HepG2 (cell line): ENCODE measurements around the gene BIK. TPM values are rescaled to one million over a fixed set of nuclear protein-coding genes. Genes with fewer than 3 reads are reported as not detected.

ENCODE experiments used
- CEBPZ ChIP-seq: IDR thresholded peaks from 2 replicates; pipeline ENCODE4 v1.6.1; 2012; ENCODE audit warnings: low read length, improper control_type of control experiment
- HMGXB4 ChIP-seq, 2 experiments: sonication (generic) in 1 of 2; formaldehyde crosslinking in 1 of 2; IDR thresholded peaks; 2 replicates each; pipeline versions ENCODE4 v1.4.0 to v1.6.1; 2018 to 2020; ENCODE audit warnings: missing genetic modification reagents in 2 of 2, borderline replicate concordance in 1 of 2, low read depth in 1 of 2, mild to moderate bottlenecking in 1 of 2, missing biosample characterization in 1 of 2
- SKIL ChIP-seq: sonication (generic); formaldehyde crosslinking; IDR thresholded peaks from 2 replicates; pipeline ENCODE4 v1.8.0; 2022; ENCODE audit warnings: missing genetic modification reagents, mild to moderate bottlenecking, moderate library complexity, borderline replicate concordance
- TBX2 ChIP-seq: sonication (generic); formaldehyde crosslinking; IDR thresholded peaks from 2 replicates; pipeline ENCODE4 v1.5.0; 2020; ENCODE audit warnings: missing genetic modification reagents, mild to moderate bottlenecking, borderline replicate concordance
- ZBTB25 ChIP-seq: IDR thresholded peaks from 2 replicates; pipeline ENCODE4 v1.6.1; 2018; ENCODE audit warnings: missing genetic modification reagents
- ZFYVE20 ChIP-seq: sonication (generic); formaldehyde crosslinking; IDR thresholded peaks from 2 replicates; pipeline ENCODE4 v1.8.0; 2023; ENCODE audit warnings: low read depth, mild to moderate bottlenecking, moderate library complexity, missing genetic modification reagents, borderline replicate concordance
- ZHX2 ChIP-seq, 2 experiments: sonication (generic) in 1 of 2; formaldehyde crosslinking in 1 of 2; IDR thresholded peaks; 2 replicates each; pipeline versions ENCODE4 v1.6.1 to v1.9.0; 2014 to 2022; ENCODE audit warnings: antibody characterized with exemption in 1 of 2, borderline replicate concordance in 1 of 2, inconsistent platforms in 1 of 2, low read depth in 1 of 2, missing genetic modification reagents in 1 of 2
- ZKSCAN5 ChIP-seq: sonication (generic); formaldehyde crosslinking; IDR thresholded peaks from 2 replicates; pipeline ENCODE4 v1.5.1; 2020; ENCODE audit warnings: mild to moderate bottlenecking, missing genetic modification reagents
- ZMYM3 ChIP-seq: sonication (generic); formaldehyde crosslinking; IDR thresholded peaks from 2 replicates; pipeline ENCODE4 v1.5.1; 2020; ENCODE audit warnings: mild to moderate bottlenecking, missing genetic modification reagents
- ZNF260 ChIP-seq: sonication (generic); formaldehyde crosslinking; IDR thresholded peaks from 2 replicates; pipeline ENCODE4 v1.4.0; 2020; ENCODE audit warnings: missing genetic modification reagents, low read depth, mild to moderate bottlenecking, borderline replicate concordance
- ZNF556 ChIP-seq: sonication (generic); formaldehyde crosslinking; IDR thresholded peaks from 2 replicates; pipeline ENCODE4 v1.4.0; 2020; ENCODE audit warnings: mild to moderate bottlenecking, missing genetic modification reagents, borderline replicate concordance
- polyA plus RNA-seq, 8 experiments: library from polyadenylated mRNA; depleted of rRNA in 3 of 8; stranded (reverse) in 7 of 8; unstranded in 1 of 8; fragments of >200 nt; fragmentation: Illumina TruSeq in 4 of 8; extraction: Trizol in 4 of 8; gene quantifications; 2 replicates each; pipeline versions ENCODE4 v1.2.1 to v1.2.3, GENCODE V29; 2011 to 2016; ENCODE audit warnings: low read depth in 4 of 8, missing spikeins in 1 of 8, mixed read lengths in 1 of 8; ENCODE audit not compliant: insufficient read depth in 1 of 8
- total RNA-seq, 5 experiments: library from RNA; depleted of rRNA; stranded (reverse); fragments of >200 nt; fragmentation: Illumina TruSeq; extraction: Trizol; gene quantifications; 2 replicates each; pipeline ENCODE4 v1.2.3, GENCODE V29; 2016; ENCODE audit warnings: low read depth in 1 of 5

The BIK gene
- total and polyA plus RNA-seq, 2 of the 13 experiments (the other 11 are each of a cell fraction or from before 2014, with no cell fraction given), result 0.54 to 0.80 TPM

- TF ChIP-seq ZNF556 (peak; percentile 66), TBX2 (CRISPR knock-in tag) (peak; percentile 85; the same call in 1 of the 2 replicates), ZHX2 (IDR thresholded peaks at IDR 0.05; ENCODE audit: low read depth) (peak; percentile 64; the same call in 1 of the 2 replicates), ZHX2 (CRISPR knock-in tag; IDR thresholded peaks at IDR 0.05; ENCODE audit: borderline replicate concordance) (0 out of 2 replicates have a peak, but pooled peaks have one; percentile 48), ZFYVE20 (CRISPR knock-in tag) (no peak), ZKSCAN5 (CRISPR knock-in tag) (no peak), ZNF260 (CRISPR knock-in tag) (no peak; the same call in 1 of the 2 replicates), ZMYM3 (CRISPR knock-in tag) (peak; percentile 75; the same call in 1 of the 2 replicates), CEBPZ (no peak), SKIL (CRISPR knock-in tag) (no peak), ZBTB25 (CRISPR knock-in tag) (peak; percentile 95; the same call in 1 of the 2 replicates), HMGXB4 (CRISPR knock-in tag; IDR thresholded peaks at IDR 0.05; ENCODE audit: borderline replicate concordance in 1 of 2, low read depth in 1 of 2) (peak; percentile 80 to 87)
These were observed 32.5 kb downstream of the BIK start, which contains the start of gene MCAT (continued) for GRCh38 chr22:43142880-43143562.
